ENCODE measurements around the gene KCNH1.

- no peak for TF ChIP-seq CTCF (IDR thresholded peaks at IDR 0.05; ENCODE audit: insufficient read depth, low read depth, low read length)
- no peak for TF ChIP-seq EZH2 (IDR thresholded peaks at IDR 0.05; ENCODE audit: insufficient read depth, low read length)
Measured at GRCh38 chr1:210790196-210790595, 343.8 kb downstream of the KCNH1 start.

Measured in astrocyte (in vitro differentiated cells and primary cell).